Dermis microvascular lymphatic vessel endothelial cell (primary cell): ENCODE data around the gene TBX10. TPM values are rescaled to one million over a fixed set of nuclear protein-coding genes. Genes with fewer than 3 reads are reported as not detected.
"Not testable (repeated sequence)": the region's sequence is repeated elsewhere in the genome, so short reads cannot be mapped to it uniquely, and the experiment has no call there.

ENCODE experiments used
- DNase-seq, 2 donors: peaks; one replicate each; pipeline versions ENCODE4 v3.0.0 to v3.0.0-alpha.2; 2010; ENCODE audit warnings: low read depth in 2 of 2
- total RNA-seq: library from RNA; depleted of rRNA; stranded (reverse); fragments of >200 nt; gene quantifications from 2 replicates; pipeline ENCODE4 v1.2.1, GENCODE V29; 2014

TBX10 gene
- total RNA-seq, result not detected in 2 replicates

- DNase-seq, result no peak
These were observed at the start of gene TBX10 for GRCh38 chr11:67639438-67639859. Gene TBX10 (minus strand): TSS chr11:67639763. CDS start chr11:67639472, 291 bp downstream.

GRCh38 chr11:67689178-67689577 is 49.6 kb upstream of the TBX10 start:
- no peak for DNase-seq

- no peak for DNase-seq
These were observed 48.4 kb upstream of the TBX10 start for GRCh38 chr11:67687986-67688385.

GRCh38 chr11:67685641-67686332 is 46.2 kb upstream of the TBX10 start:
- DNase-seq, result not testable (repeated sequence)

- DNase-seq, result not testable (repeated sequence)
These were observed 42.8 kb upstream of the TBX10 start for GRCh38 chr11:67682126-67683034.

GRCh38 chr11:67680696-67681470 is 41.3 kb upstream of the TBX10 start:
- no peak for DNase-seq

- no peak for DNase-seq
These were observed 35.6 kb upstream of the TBX10 start for GRCh38 chr11:67675058-67675747.

GRCh38 chr11:67674442-67674871 is 34.9 kb upstream of the TBX10 start, which contains the start of gene ALDH3B2:
Gene ALDH3B2 (minus strand): TSS chr11:67674623. CDS start chr11:67666935, 7,688 bp downstream.
- DNase-seq, result no peak

- no peak for DNase-seq
These were observed 34.3 kb upstream of the TBX10 start for GRCh38 chr11:67673902-67674301.

GRCh38 chr11:67673358-67673757 is 33.8 kb upstream of the TBX10 start:
- DNase-seq, result no peak

- DNase-seq, result no peak
These were observed 31.6 kb upstream of the TBX10 start for GRCh38 chr11:67671211-67671520.

- no peak for DNase-seq
These were observed 31.0 kb upstream of the TBX10 start for GRCh38 chr11:67670316-67671210.

- no peak for DNase-seq
These were observed 28.6 kb upstream of the TBX10 start for GRCh38 chr11:67668192-67668551.

GRCh38 chr11:67667490-67668191 is 28.1 kb upstream of the TBX10 start:
- no peak for DNase-seq

- DNase-seq, result no peak
These were observed 27.3 kb upstream of the TBX10 start for GRCh38 chr11:67666676-67667489.

- DNase-seq, result no peak
These were observed 26.7 kb upstream of the TBX10 start for GRCh38 chr11:67666303-67666645.

GRCh38 chr11:67665541-67666302 is 26.2 kb upstream of the TBX10 start:
- DNase-seq, result no peak
